Nucleus accumbens (tissue), 56 donors: Measurements from ENCODE around the gene SMC5.
"Not testable (repeated sequence)": the region's sequence is repeated elsewhere in the genome, so short reads cannot be mapped to it uniquely, and the experiment has no call there.

Source experiments
- DNase-seq, 56 donors: peaks; one replicate each; lab custom pipeline; 2025; lab: John Stamatoyannopoulos, UW

SMC5 gene

DNA sequence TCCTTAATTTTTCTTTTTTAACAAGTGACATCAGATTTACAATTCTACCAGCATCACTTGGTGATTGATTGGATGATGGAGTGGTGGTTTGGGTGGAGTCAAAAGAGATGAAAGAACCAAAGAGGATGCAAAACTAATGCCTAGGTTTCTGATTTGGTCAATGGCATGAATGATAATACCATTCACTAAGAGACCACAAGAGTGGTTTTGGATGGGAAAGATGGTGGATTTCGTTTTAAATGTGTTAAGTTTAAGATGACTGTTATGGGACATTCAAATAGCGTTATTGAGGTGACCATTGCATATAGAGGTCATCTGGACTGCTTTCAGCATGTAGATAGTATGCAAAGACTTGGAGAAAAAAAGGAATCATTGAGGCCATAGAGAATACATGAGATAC is 3.6 kb downstream of the SMC5 start:
- DNase-seq, result no peak

DNA sequence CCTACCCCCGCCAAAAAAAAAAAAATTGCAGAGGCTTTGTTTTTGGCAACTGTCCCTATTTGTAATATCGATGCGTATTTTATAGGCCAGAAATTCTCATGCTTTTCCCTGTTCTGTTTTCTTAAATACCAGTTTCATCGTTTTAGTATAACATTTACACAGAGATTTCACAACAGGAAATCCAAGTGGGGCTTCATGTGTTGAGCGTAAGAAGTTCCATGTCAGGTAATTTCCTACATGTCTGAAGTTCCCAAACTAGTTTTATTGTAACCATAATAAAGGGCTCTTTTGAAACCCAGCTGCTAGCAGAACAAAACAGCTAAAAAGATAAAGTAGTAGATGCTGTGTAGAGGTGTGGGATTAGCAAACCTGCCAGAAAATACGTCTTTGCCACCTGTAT is 4.2 kb downstream of the SMC5 start:
- no peak for DNase-seq

DNA sequence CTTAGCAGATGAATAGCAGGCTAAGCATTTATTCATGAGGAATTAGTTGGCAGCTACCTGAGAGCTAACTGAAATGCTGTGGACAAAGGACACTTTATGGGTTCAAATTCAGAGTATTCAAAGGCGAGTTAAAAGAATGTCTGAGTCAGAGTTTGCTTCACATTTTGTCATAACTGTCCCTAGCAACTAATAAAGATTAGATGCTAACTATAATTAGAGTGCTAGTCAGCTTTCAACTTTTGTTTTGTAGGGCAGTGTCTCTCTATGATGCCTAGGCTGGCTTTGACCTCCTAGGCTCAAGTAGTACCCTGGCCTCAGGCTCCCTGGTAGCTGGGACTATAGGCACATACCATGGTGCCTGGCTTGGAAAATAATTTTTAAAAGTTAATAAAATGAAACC is 4.6 kb downstream of the SMC5 start:
- no peak for DNase-seq

DNA sequence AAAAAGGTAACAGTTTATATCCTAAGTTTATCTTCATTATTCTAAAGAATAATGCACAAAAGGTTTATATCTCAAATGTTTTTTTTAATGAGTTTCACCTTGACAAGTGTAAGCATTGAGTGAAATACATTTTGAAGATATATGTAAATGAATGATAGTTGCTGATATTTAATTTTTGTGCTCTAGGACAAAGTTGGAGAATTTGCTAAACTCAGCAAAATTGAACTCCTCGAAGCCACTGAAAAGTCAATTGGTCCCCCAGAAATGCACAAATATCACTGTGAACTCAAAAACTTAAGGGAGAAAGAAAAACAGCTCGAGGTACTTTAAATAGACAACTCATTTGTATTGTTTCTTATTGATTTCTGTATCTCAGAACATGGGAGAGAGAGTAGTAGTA is 19.5 kb downstream of the SMC5 start:
- no peak for DNase-seq

DNA sequence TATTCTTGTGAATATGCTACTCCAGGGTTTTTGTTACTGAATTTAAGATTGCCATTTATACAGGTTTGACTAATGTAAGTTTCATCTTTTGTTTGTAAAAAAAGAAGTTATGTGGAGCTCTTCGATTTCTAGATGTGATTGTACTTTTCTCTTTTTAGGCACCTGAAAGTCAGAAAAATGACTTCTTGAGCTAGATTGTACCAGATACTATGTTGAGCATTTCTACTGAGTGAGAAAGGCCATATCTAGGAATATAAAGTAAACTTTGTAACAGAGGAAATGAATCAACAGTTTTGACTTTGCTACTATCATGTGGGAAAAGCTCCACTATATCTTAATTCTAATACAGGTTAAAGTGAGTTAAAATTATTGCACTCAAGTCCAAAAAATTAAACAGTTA is 25.1 kb downstream of the SMC5 start:
- no peak for DNase-seq

DNA sequence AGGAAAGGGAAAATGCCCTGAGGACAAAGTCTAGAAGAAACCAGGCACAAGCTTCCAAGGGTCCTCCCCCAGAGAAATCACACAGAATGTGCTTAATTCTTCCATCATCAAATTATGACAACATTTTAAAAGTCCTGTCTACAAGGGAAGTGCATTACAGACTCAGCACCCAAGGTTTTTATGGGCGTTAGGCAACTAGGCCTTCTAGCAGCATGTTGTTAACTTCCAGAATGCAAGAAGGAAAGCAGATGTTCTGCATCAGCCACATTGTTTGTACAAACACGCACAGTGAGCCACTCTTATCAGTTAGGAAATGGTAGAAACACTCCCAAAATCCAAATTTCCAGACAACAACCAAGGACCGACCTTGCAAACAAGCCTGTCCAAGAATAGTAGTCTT is 26.5 kb downstream of the SMC5 start:
- no peak for DNase-seq

DNA sequence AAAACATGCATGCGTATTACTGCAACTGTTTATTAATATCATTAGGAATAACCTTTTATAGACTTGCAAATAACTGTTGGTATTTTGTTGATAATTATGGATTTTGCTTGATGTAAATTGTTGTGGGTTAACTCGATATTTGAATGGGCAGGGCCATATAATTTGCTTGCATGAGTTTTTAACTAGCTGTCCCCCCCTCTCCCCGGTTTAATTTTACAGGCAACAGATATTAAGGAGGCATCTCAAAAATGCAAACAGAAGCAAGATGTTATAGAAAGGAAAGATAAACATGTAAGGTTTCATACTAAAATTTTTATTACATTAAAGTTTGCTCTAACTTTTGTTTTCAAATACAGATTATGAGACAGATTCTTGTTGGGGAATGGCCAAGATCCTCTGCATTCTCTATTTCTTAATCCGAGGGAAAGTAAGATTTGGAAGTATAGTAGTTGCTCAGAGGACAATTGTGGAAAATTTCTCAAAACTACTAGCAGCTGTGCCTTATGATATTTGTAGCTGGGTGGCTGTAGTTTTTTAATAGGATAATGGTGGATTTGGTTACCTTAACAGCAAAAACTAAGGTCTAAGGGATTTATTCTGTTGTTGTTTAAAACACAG is 27.3 kb downstream of the SMC5 start:
- DNase-seq, result no peak

DNA sequence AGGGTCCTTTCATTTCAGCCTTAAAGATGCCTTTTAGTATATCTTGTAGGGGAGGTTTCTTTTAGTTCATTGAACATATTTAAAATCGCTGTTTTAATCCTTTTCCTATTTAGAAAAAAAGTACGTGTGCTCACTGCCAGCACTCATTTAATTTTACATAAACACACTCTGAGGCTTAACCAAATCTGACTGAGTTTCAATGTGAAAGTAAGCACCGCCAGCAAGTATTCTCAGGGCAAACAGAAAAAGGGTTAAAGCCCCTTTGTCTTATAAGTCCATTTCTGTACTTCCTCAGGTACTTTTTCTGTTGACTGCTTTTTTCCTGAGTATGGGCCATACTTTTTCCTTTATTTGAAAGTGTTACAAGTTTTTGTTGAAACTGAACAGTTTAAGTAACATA is 31.8 kb downstream of the SMC5 start:
- DNase-seq, result no peak

DNA sequence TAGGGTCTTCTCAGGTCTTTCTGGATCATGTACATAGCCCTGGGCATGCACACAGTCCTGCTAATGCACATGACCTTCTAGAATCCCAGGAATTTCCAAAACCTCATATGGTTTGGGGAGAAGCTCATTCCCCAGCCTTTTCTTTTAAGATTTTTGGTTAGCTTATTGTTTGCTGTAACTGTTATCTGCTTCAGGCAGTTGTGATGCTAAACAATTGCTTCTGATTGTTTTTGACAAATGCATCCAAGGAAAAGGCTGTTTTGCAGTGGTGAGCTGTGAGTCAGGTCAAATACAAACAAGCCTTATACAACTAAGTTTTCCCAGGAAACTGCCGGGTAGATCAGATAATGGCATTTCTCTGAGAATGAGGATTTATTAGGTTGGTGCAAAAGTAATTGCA is 32.7 kb downstream of the SMC5 start:
- no peak for DNase-seq

DNA sequence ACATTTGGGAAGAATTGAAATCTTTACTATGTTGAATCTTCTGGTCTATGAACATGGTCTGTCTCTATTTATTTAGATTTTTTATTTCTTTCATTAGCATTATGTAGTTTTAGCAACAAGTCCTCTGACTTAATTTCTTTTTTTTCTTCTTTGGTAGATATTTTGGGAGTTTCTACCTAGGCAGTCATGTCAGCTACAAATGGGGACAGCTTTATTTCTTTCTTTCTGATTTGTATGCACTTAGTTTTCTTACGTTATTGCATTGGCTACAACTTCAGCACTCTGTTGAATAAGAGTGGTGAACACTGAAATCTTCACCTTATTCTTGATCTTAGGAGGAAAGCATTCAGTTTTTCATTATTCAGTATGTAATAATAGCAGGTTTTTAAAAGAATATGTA is 33.5 kb downstream of the SMC5 start:
- no peak for DNase-seq

DNA sequence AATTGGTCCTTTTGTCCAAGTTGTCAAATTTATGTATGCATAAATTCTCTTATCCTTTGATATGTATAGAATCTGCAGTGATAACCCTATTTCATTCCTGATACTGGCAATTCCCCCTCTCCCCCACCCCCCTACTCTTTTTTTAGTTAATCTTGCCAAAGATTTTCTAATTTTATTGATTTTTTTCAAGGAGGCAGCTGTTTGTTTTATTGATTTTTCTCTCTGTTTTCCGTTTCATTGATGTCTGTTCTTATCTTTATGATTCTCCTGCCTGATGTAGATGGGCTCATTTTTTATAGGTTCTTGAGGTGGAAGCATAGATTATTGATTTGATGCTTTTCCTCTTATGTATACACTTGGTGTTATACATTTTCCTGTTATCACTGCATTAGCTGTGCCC is 34.4 kb downstream of the SMC5 start:
- no peak for DNase-seq

DNA sequence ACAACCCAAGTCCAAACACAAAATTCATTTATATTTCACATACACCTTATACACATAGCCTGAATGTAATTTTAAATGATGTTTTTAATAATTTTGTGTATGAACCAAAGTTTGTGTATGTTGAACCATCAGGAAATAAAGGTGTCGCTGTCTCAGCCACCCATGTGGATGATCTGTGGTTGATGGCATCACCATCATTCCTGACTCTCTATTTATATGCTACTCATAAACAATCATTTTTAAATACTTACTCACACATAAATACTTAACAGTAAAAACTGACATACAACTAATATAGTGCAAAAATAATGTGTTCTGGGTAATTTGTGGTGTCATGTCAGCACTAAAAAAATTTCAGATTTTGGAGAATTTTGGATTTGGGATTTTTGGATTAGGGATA is 38.4 kb downstream of the SMC5 start:
- DNase-seq, result no peak

DNA sequence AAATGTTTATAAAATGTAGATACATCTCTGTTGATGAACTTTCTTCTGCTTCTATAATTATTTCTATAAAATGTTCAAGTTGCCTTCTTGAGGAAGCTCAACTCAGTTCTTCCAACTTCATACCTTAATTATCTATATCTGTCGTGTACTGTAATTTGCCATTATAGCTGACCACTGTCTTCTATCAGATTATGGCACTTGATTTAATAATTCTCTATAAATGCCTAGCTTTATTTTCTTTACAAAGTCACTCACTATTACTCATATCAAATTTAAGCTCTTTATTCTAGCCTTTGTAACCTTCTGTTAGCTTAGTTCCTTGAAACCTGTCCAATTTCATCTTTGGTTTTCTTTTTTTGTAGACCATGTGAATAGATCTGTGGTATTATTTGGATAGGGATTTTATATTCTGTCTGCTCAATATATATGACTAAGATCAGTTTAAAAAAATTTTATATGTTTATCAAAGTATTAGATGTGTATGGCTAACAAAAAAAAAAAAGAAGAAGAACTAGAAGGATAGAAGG is 39.5 kb downstream of the SMC5 start:
- DNase-seq, result no peak

DNA sequence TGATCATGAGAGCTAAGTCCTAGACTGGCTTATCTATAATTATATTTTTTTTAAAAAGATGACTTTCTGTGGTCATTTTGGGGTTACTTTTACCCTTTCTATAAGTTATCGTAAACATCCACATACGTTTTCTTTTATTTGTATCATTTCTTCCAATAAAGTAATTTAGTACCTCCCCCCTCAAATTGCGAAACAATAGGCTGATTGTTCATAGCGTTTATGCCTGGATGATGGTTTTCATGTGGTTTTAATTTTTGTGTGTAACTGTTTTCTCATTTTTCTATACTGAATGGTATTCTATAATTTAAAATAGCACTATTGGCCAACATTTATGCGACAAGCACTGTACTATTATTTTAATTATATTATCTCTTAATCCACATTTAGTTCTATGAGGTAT is 44.5 kb downstream of the SMC5 start:
- no peak for DNase-seq

DNA sequence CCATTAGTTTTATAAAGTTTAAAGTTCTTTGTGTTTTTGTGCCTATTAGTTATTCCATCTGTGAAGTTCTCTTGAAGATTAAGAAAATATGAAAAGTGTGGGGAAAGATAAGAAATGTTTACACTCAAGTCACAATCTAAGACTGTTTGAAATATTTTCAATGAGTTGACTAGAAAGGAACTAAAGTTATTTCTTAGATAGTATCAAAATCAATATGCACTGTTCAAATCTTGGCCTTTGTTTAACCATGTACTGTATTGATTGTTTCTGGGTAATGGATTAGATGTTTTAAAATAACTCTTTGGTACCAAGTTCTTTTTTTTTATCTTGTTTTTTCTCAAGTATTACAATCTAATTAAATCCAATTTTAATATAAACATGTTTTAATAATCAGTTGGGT is 46.0 kb downstream of the SMC5 start:
- DNase-seq, result no peak

DNA sequence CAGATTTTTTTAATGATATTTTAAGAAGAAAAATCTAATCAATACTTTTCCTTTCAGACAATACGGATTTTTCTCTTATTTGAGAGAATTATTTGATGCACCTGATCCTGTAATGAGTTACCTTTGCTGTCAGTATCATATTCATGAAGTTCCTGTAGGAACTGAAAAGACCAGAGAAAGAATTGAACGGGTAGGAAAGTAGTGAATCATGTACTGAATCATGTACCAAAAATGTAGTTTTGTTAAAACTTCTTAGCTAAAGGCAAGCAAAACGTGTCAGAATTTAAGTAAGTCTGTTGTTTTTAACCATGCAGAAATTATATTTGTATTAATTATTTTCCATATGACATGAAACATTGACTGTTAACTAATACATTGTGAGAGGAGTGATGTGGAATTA is 56.6 kb downstream of the SMC5 start:
- DNase-seq, result no peak

DNA sequence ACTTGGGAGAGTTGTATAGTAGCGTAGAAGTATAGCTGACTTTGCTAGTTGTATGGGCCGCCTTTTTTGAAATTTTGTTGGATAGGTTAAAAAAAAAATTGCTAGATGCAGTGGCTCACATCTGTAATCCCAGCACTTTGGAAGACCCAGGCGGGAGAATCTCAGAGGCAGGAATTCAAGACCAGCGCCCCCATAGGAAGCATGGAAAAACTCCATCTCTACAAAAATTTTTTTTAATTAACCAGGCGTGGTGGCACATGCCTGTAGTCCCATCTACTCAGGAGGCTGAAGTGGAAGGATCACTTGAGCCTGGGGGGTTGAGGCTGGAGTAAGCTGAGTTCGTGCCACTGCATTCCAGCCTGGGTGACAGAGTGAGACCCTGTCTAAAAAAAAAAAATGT is 59.2 kb downstream of the SMC5 start:
- DNase-seq, result no peak

DNA sequence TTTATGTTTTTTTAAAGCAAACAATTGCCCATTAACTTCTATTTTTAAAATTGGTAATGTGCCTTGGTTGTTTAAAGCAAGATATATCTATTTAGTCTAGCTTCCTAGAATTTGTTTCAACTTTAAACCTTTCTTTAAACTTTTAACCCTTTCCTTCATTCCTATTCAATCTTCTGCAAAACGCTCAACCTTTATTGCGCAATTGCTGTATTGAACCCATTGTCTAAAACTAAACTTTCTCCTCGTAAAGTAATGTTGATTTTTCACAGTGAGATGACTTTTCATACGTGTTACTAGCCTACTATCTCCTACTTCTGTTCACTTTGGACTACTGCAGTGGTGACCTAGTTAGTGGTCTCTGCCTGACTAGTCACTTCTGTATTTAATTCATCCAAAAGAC is 63.3 kb downstream of the SMC5 start:
- no peak for DNase-seq

DNA sequence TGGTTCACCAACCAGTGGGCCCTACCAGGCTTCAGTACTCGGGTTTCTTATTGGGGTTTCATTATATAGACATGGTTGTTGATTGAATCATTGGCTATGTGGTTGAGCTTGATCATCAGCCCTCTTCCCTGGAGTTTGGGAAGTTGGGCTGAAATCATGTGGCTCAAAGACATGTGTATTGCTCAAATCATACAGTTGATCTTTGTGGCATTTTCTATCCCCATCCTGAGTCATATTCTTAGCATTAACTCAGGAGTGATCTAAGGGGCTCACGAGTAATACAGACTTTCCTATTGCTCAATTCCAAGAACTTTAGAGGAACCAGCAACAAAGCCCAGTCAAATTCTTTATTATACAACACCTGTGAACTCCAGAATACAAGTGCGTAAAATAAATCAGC is 66.2 kb downstream of the SMC5 start:
- DNase-seq, result no peak

DNA sequence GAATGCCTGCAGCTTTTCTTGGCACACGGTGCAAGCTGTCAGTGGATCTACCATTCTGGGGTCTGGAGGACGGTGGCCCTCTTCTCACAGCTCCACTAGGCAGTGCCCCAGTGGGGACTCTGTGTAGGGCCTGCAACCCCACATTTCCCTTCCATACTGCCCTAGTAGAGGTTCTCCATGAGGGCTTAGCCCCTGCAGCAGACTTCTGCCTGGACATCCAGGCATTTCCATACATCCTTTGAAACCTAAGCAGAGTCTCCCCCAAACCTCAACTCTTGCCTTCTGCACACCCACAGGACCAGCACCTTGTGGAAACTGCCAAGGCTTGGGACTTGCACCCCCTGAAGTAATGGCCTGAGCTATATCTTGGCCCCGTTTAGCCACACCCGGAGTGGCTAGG is 69.8 kb downstream of the SMC5 start:
- DNase-seq, result not testable (repeated sequence)

DNA sequence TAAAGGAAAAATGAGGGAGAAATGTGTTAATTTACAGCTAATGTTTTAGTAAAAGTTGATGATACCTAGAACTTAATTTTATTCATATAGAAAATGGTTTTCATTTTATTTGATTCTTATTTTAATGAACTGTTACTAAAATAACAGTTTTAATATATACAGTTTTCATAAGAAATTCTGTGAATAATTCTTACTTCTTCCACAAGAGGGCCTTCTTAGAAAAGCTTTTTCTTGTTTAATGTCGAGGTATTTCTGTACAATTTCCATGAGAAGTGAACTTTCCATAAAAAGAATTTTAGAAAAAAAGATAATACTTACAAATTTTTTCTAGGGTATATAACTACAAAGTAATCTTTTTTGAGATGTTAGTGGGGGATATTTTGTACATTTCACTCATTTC is 81.8 kb downstream of the SMC5 start:
- no peak for DNase-seq

DNA sequence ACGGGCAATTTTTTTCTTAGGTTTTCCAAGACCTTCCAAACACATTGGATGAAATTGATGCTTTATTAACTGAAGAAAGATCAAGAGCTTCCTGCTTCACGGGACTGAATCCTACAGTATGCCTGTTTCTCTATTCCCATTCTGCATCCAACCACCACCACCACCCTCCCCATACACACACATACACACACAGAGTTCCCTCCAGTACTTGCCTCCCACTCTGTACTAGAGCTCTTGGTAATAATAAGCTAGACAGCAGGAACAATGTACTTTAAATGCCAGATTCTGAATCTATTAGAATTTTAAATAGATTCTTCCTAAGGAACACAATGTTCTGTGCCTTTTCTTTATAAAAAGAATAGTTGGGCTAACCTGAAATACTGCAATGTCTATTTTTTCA is 88.3 kb downstream of the SMC5 start:
- DNase-seq, result peak in 19 of 56 donors; percentile 2 to 69 (median 21)

DNA sequence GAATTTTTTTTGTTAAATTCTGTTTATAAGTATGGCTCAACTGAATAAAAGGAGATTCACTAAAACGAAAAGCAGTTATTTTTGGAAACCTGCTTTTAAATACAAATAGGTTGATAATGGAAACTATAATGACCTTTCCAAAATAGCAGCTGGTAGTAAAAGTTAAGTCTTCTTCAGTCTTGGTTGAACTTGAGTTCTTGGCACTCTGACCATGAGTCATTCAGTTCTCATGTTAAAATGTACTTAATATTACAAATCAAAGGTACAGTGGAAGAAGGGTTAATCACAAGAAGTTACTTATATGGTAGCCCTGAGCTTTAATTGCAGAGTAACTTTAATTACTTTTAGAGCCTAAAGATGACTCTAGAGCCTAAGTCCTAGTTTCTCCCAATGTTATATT is 93.6 kb downstream of the SMC5 start:
- DNase-seq, result no peak
